H9 (cell line): ENCODE measurements around the gene XPR1. TPM values are rescaled to one million over a fixed set of nuclear protein-coding genes. Genes with fewer than 3 reads are reported as not detected.

ENCODE experiments used
- DNase-seq: peaks from one replicate; pipeline ENCODE4 v3.0.0-alpha.2; 2017
- H2AFZ ChIP-seq: one replicate; pipeline ENCODE4 v1.6.1; 2013; ENCODE audit warnings: mild to moderate bottlenecking, low read length, control low read depth, moderate library complexity
- H2AK5ac ChIP-seq: 2 replicates; pipeline ENCODE4 v1.6.1; 2013; ENCODE audit warnings: low read length, control low read depth, mixed read lengths; ENCODE audit not compliant: insufficient read length
- H2BK120ac ChIP-seq: one replicate; pipeline ENCODE4 v1.6.1; 2013; ENCODE audit warnings: low read depth, mild to moderate bottlenecking, low read length, control low read depth, inconsistent platforms; ENCODE audit not compliant: poor library complexity, severe bottlenecking
- H2BK12ac ChIP-seq: 2 replicates; pipeline ENCODE4 v1.6.1; 2013; ENCODE audit warnings: low read length, control low read depth, mixed read lengths, low read depth; ENCODE audit not compliant: insufficient read length
- H2BK15ac ChIP-seq: 2 replicates; pipeline ENCODE4 v1.6.1; 2013; ENCODE audit warnings: low read depth, low read length, control low read depth
- H2BK20ac ChIP-seq: one replicate; pipeline ENCODE4 v1.6.1; 2013; ENCODE audit warnings: low read depth, mild to moderate bottlenecking, low read length, control low read depth, inconsistent platforms; ENCODE audit not compliant: poor library complexity, severe bottlenecking
- H2BK5ac ChIP-seq: 2 replicates; pipeline ENCODE4 v1.6.1; 2013; ENCODE audit warnings: low read length, control low read depth, mixed read lengths; ENCODE audit not compliant: insufficient read length
- H3K14ac ChIP-seq: 2 replicates; pipeline ENCODE4 v1.6.1; 2013; ENCODE audit warnings: low read length, control low read depth; ENCODE audit not compliant: insufficient read depth
- H3K18ac ChIP-seq: 2 replicates; pipeline ENCODE4 v1.6.1; 2013; ENCODE audit warnings: low read depth, mild to moderate bottlenecking, mixed read lengths, low read length, control low read depth; ENCODE audit not compliant: insufficient read length
- H3K23ac ChIP-seq: 2 replicates; pipeline ENCODE4 v1.6.1; 2013; ENCODE audit warnings: low read length, control low read depth, mixed read lengths, low read depth; ENCODE audit not compliant: insufficient read length
- H3K23me2 ChIP-seq: 2 replicates; pipeline ENCODE4 v1.6.1; 2013; ENCODE audit warnings: low read depth, mild to moderate bottlenecking, mixed read lengths, low read length, control low read depth; ENCODE audit not compliant: insufficient read length, poor library complexity, severe bottlenecking
- H3K27ac ChIP-seq: 2 replicates; pipeline ENCODE4 v1.5.1; 2013; ENCODE audit warnings: low read length, control low read depth, mixed read lengths, low read depth; ENCODE audit not compliant: insufficient read length
- H3K27me3 ChIP-seq: 2 replicates; pipeline ENCODE4 v1.6.1; 2013; ENCODE audit warnings: low read length, control low read depth, inconsistent platforms; ENCODE audit not compliant: insufficient read depth
- H3K4ac ChIP-seq: 2 replicates; pipeline ENCODE4 v1.6.1; 2013; ENCODE audit warnings: low read depth, mild to moderate bottlenecking, control low read depth, inconsistent platforms, low read length, moderate library complexity
- H3K4me1 ChIP-seq: 2 replicates; pipeline ENCODE4 v1.6.1; 2013; ENCODE audit warnings: low read length, control low read depth, inconsistent platforms; ENCODE audit not compliant: insufficient read depth
- H3K4me2 ChIP-seq: 2 replicates; pipeline ENCODE4 v1.6.1; 2013; ENCODE audit warnings: low read length, control low read depth, mixed read lengths; ENCODE audit not compliant: insufficient read length, insufficient read depth
- H3K56ac ChIP-seq: 2 replicates; pipeline ENCODE4 v1.6.1; 2013; ENCODE audit warnings: low read depth, mild to moderate bottlenecking, mixed read lengths, low read length, control low read depth; ENCODE audit not compliant: insufficient read length
- H3K79me1 ChIP-seq: 2 replicates; pipeline ENCODE4 v1.6.1; 2013; ENCODE audit warnings: low read depth, mild to moderate bottlenecking, moderate library complexity, low read length, control low read depth, inconsistent platforms; ENCODE audit not compliant: insufficient read depth, poor library complexity, severe bottlenecking
- H3K79me2 ChIP-seq: 2 replicates; pipeline ENCODE4 v1.6.1; 2013; ENCODE audit warnings: low read length, control low read depth, inconsistent platforms; ENCODE audit not compliant: insufficient read depth
- H3K9ac ChIP-seq: 2 replicates; pipeline ENCODE4 v1.6.1; 2013; ENCODE audit warnings: low read length, control low read depth, mixed read lengths; ENCODE audit not compliant: insufficient read length; ENCODE audit errors: extremely low read depth
- H3K9me3 ChIP-seq: one replicate; pipeline ENCODE4 v1.6.1; 2013; ENCODE audit warnings: low read depth, low read length, inconsistent platforms; ENCODE audit not compliant: control insufficient read depth
- H3T11ph ChIP-seq: one replicate; pipeline ENCODE4 v1.6.1; 2013; ENCODE audit warnings: mild to moderate bottlenecking, low read length, control low read depth, inconsistent platforms
- H4K20me1 ChIP-seq: one replicate; pipeline ENCODE4 v1.6.1; 2013; ENCODE audit not compliant: control insufficient read depth, insufficient read length, insufficient read depth
- H4K5ac ChIP-seq: 2 replicates; pipeline ENCODE4 v1.6.1; 2013; ENCODE audit warnings: low read depth, mild to moderate bottlenecking, mixed read lengths, low read length, control low read depth; ENCODE audit not compliant: insufficient read length
- H4K8ac ChIP-seq: replicated peaks from 2 replicates; pipeline ENCODE4 v1.6.1; 2013; ENCODE audit warnings: low read length, control low read depth, mixed read lengths, low read depth; ENCODE audit not compliant: insufficient read length
- H4K91ac ChIP-seq: 2 replicates; pipeline ENCODE4 v1.6.1; 2013; ENCODE audit warnings: low read depth, mild to moderate bottlenecking, moderate library complexity, mixed read lengths, low read length, control low read depth; ENCODE audit not compliant: insufficient read length
- H3K27ac Mint-ChIP-seq, 3 experiments: 2 replicates in 2 of 3; 3 replicates in 1 of 3; pipeline ENCODE4 v1.8.0; 2020 to 2021; ENCODE audit warnings: mixed read lengths in 3 of 3, mild to moderate bottlenecking in 1 of 3, moderate library complexity in 1 of 3
- H3K27me3 Mint-ChIP-seq: 2 replicates; pipeline ENCODE4 v1.8.0; 2021; ENCODE audit warnings: low read depth, mild to moderate bottlenecking, moderate library complexity, mixed read lengths
- H3K36me3 Mint-ChIP-seq, 3 experiments: 2 replicates in 2 of 3; 3 replicates in 1 of 3; pipeline ENCODE4 v1.8.0; 2020 to 2021; ENCODE audit warnings: low read depth in 3 of 3, mixed read lengths in 3 of 3; ENCODE audit not compliant: insufficient read depth in 1 of 3
- H3K4me1 Mint-ChIP-seq, 2 experiments: 2 replicates each; pipeline ENCODE4 v1.8.0; 2020; ENCODE audit warnings: mixed read lengths in 2 of 2
- H3K4me3 Mint-ChIP-seq, 2 experiments: 2 replicates in 1 of 2; 3 replicates in 1 of 2; pipeline ENCODE4 v1.8.0; 2020 to 2021; ENCODE audit warnings: mild to moderate bottlenecking in 2 of 2, mixed read lengths in 2 of 2, moderate library complexity in 1 of 2
- H3K9me3 Mint-ChIP-seq, 2 experiments: 2 replicates in 1 of 2; 3 replicates in 1 of 2; pipeline ENCODE4 v1.8.0; 2020; ENCODE audit warnings: mild to moderate bottlenecking in 2 of 2, mixed read lengths in 2 of 2, moderate library complexity in 1 of 2
- CTCF ChIP-seq: fragments of 200-600 bp; sonication (generic); conservative IDR thresholded peaks from 3 replicates; pipeline ENCODE4 v1.8.0; 2021; ENCODE audit warnings: antibody characterized with exemption, mild to moderate bottlenecking
- WGBS: extraction: QIAGEN DNeasy Blood & Tissue Kit; methylation state at CpG from one replicate; pipeline ENCODE4 v1.1.7; 2013; ENCODE audit warnings: missing lambda C conversion rate, low lambda C conversion rate, mixed read lengths; ENCODE audit not compliant: insufficient read length; ENCODE audit errors: extremely low coverage; 5-methylcytosine and 5-hydroxymethylcytosine counted together
- total RNA-seq: library from RNA; stranded (reverse); gene quantifications from 2 replicates; pipeline ENCODE4 v1.2.1, GENCODE V29; 2021

Gene XPR1
- total RNA-seq, 1 experiment from 2014 or later, result 34.1 TPM

GRCh38 chr1:180640531-180640949 is 8.7 kb downstream of the XPR1 start:
- H3K9me3 ChIP-seq, result no peaks in the 10 kb centered on the region
- no peak overlapping the region for H4K5ac ChIP-seq
- no peaks in the 10 kb centered on the region for H3K79me2 ChIP-seq
- H3K4ac ChIP-seq, result no peak overlapping the region
- H3K27me3 ChIP-seq, result no peaks in the 10 kb centered on the region
- H3K18ac ChIP-seq, result no peak overlapping the region
- H3K56ac ChIP-seq, result no peak overlapping the region
- H2AK5ac ChIP-seq, result no peak overlapping the region
- DNase-seq, result no peak
- no peak overlapping the region for H3K27ac ChIP-seq
- no peak overlapping the region for H3K4me2 ChIP-seq
- no peak overlapping the region for H3T11ph ChIP-seq
- H2BK20ac ChIP-seq, result no peak overlapping the region
- Mint-ChIP-seq H3K36me3 (no peaks in the 10 kb centered on the region), H3K27me3 (no peaks in the 10 kb centered on the region), H3K9me3 (no peaks in the 10 kb centered on the region), H3K27ac (0 out of 7 replicates have a peak overlapping the region, but pooled peaks of 1 of the 3 experiments have one; percentile 4), H3K4me1 (peaks cover 9 to 11% of the 10 kb centered on the region in 2 experiments), H3K4me3 (no peak overlapping the region)
- H2BK120ac ChIP-seq, result no peak overlapping the region
- H2BK5ac ChIP-seq, result no peak overlapping the region
- H2BK12ac ChIP-seq, result no peak overlapping the region
- no peak overlapping the region for H3K9ac ChIP-seq
- H4K8ac ChIP-seq, result no peak overlapping the region
- no peaks in the 10 kb centered on the region for H3K23me2 ChIP-seq
- H3K79me1 ChIP-seq, result no peaks in the 10 kb centered on the region
- WGBS, result no CpG with 5 or more reads among the region's 3 CpGs
- no peak overlapping the region for H4K91ac ChIP-seq
- no peak overlapping the region for H3K23ac ChIP-seq
- TF ChIP-seq CTCF, result no peak
- H2AFZ ChIP-seq, result no peak overlapping the region
- H3K4me1 ChIP-seq, result no peaks in the 10 kb centered on the region
- no peak overlapping the region for H3K14ac ChIP-seq
- H2BK15ac ChIP-seq, result no peak overlapping the region
- H4K20me1 ChIP-seq, result no peaks in the 10 kb centered on the region
